Endothelial cell of umbilical vein (primary cell): ENCODE data around the gene GIMAP2.

Experiments used
- EZH2 ChIP-seq: IDR thresholded peaks from 2 replicates; pipeline ENCODE4 v1.6.1; 2012; ENCODE audit warnings: borderline replicate concordance, low read depth, mild to moderate bottlenecking, moderate library complexity, low read length, inconsistent platforms; ENCODE audit not compliant: severe bottlenecking
- FOS ChIP-seq: IDR thresholded peaks from 2 replicates; pipeline ENCODE4 v1.6.1; 2011; ENCODE audit warnings: mild to moderate bottlenecking, low read length, moderate library complexity, borderline replicate concordance; ENCODE audit not compliant: insufficient read depth
- MYC ChIP-seq: IDR thresholded peaks from one replicate; pipeline ENCODE4 v1.6.1; 2011; ENCODE audit warnings: mild to moderate bottlenecking, low read depth, low read length
- POLR2A ChIP-seq: IDR thresholded peaks from 2 replicates; pipeline ENCODE4 v1.6.1; 2012; ENCODE audit warnings: low read depth, mild to moderate bottlenecking, control low read depth, low read length
- POLR2AphosphoS5 ChIP-seq: IDR thresholded peaks from 2 replicates; pipeline ENCODE4 v1.6.1; 2012; ENCODE audit warnings: low read depth, mild to moderate bottlenecking, control low read depth, low read length, moderate library complexity; ENCODE audit not compliant: insufficient read depth
- TF ChIP-seq, protein P1 (sequence below), 2 donors: IDR thresholded peaks; 1 replicate in 1 of 2; 2 replicates in 1 of 2; pipeline ENCODE4 v1.5.1; 2011; ENCODE audit warnings: low read length in 2 of 2, mild to moderate bottlenecking in 2 of 2, moderate library complexity in 2 of 2, control low read depth in 1 of 2, inconsistent platforms in 1 of 2, low read depth in 1 of 2; ENCODE audit not compliant: insufficient read depth in 1 of 2; ENCODE audit errors: extremely low read depth in 1 of 2

DNA sequence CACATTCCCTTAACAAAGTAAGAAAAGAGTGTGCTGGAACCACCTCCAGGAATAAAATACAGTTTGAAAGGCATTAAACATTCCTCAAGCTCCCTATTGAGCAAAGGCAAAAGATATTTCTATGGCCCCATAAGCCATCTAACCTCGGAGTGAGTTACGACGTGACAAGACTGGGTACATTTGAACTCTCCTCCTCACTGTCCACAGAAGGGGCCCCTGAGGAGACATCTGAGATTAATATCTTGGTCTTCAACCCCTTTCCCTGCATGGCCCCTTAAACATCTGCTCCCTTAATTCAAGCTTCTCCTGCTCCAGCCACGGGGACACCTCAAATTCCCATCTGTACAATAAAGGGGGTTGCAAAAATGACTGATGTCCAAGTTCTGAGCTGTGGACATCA, 31.4 kb downstream of the GIMAP2 start:
- TF ChIP-seq, protein P1, sequence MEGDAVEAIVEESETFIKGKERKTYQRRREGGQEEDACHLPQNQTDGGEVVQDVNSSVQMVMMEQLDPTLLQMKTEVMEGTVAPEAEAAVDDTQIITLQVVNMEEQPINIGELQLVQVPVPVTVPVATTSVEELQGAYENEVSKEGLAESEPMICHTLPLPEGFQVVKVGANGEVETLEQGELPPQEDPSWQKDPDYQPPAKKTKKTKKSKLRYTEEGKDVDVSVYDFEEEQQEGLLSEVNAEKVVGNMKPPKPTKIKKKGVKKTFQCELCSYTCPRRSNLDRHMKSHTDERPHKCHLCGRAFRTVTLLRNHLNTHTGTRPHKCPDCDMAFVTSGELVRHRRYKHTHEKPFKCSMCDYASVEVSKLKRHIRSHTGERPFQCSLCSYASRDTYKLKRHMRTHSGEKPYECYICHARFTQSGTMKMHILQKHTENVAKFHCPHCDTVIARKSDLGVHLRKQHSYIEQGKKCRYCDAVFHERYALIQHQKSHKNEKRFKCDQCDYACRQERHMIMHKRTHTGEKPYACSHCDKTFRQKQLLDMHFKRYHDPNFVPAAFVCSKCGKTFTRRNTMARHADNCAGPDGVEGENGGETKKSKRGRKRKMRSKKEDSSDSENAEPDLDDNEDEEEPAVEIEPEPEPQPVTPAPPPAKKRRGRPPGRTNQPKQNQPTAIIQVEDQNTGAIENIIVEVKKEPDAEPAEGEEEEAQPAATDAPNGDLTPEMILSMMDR (IDR thresholded peaks at IDR 0.05; ENCODE audit: extremely low read depth in 1 of 2, insufficient read depth in 1 of 2, low read depth in 1 of 2, low read length in 2 of 2), result no peak
- TF ChIP-seq POLR2A (no peak), EZH2 (no peak), MYC (no peak), FOS (no peak), POLR2AphosphoS5 (no peak)
